Spleen (tissue), 7 donors: ENCODE data around the gene CNTN5.

Experiments
- CTCF ChIP-seq, 11 experiments: fragments of 200-600 bp in 7 of 11; fragments of 450-650 bp in 4 of 11; sonication (generic) in 4 of 11; IDR thresholded peaks in 8 of 11; conservative IDR thresholded peaks in 3 of 11; 1 replicate in 7 of 11; 2 replicates in 4 of 11; pipeline versions ENCODE4 v1.4.0 to v1.8.0; 2016 to 2021; ENCODE audit warnings: antibody characterized with exemption in 11 of 11, inconsistent platforms in 4 of 11, mild to moderate bottlenecking in 1 of 11
- POLR2A ChIP-seq, 3 donors: fragments of 450-650 bp; IDR thresholded peaks; one replicate each; pipeline ENCODE4 v1.5.1; 2017; ENCODE audit warnings: antibody characterized with exemption in 3 of 3, mild to moderate bottlenecking in 1 of 3
- POLR2AphosphoS5 ChIP-seq, 3 donors: sonication (generic); formaldehyde crosslinking; IDR thresholded peaks; one replicate each; pipeline ENCODE4 v1.5.1; 2017; ENCODE audit warnings: antibody characterized with exemption in 3 of 3
- donor health status: DM: no; HTN: no; CAD: no; lungs with moderate emphysema.
- donor health status: DM: no; HTN: no; CAD: no.
- donor health status: DM: no; HTN: no; CAD: no.

GRCh38 chr11:99893811-99894210 lies 873.1 kb downstream of the CNTN5 start:
- TF ChIP-seq CTCF (IDR thresholded peaks at IDR 0.05 in 8 of 11, conservative IDR thresholded peaks at IDR 0.05 in 3 of 11) (no peak), POLR2AphosphoS5 (IDR thresholded peaks at IDR 0.05) (no peak), POLR2A (IDR thresholded peaks at IDR 0.05) (no peak)
